ENCODE results near the gene ZC3H7B. TPM values are rescaled to one million over a fixed set of nuclear protein-coding genes. Genes with fewer than 3 reads are reported as not detected.

Gene ZC3H7B
- total RNA-seq, 2 donors from 2014 or later, result 41.2 to 41.7 TPM

- DNase-seq (ENCODE audit: low spot score) (no peak), ATAC-seq (ENCODE audit: insufficient number of reproducible peaks, low FRiP score, low read depth) (no peak)
- H3K27me3 ChIP-seq (replicated peaks; ENCODE audit: insufficient read depth), result no peaks in the 10 kb centered on the region
- H3K27ac ChIP-seq, result no peak overlapping the region
- H3K9me3 ChIP-seq, result no peaks in the 10 kb centered on the region
- no peak for TF ChIP-seq CTCF (IDR thresholded peaks at IDR 0.05)
- H3K36me3 ChIP-seq, result peaks cover 21% of the 10 kb centered on the region
- H3K4me3 ChIP-seq, result no peak overlapping the region
- H3K4me1 ChIP-seq (ENCODE audit: control insufficient read depth in 1 of 2, low read depth in 2 of 2), result no peaks in the 10 kb centered on the region
These were observed 57.6 kb downstream of the ZC3H7B start for GRCh38 chr22:41358927-41359326.

GRCh38 chr22:41359376-41359775 lies 58.1 kb downstream of the ZC3H7B start:
- H3K4me3 ChIP-seq, result no peak overlapping the region
- H3K4me1 ChIP-seq (ENCODE audit: control insufficient read depth in 1 of 2, low read depth in 2 of 2), result no peaks in the 10 kb centered on the region
- H3K9me3 ChIP-seq, result no peaks in the 10 kb centered on the region
- no peak overlapping the region for H3K27ac ChIP-seq
- TF ChIP-seq CTCF (IDR thresholded peaks at IDR 0.05), result no peak
- ATAC-seq (ENCODE audit: insufficient number of reproducible peaks, low FRiP score, low read depth) (no peak), DNase-seq (ENCODE audit: low spot score) (no peak)
- H3K27me3 ChIP-seq (replicated peaks; ENCODE audit: insufficient read depth), result no peaks in the 10 kb centered on the region
- H3K36me3 ChIP-seq, result peaks cover 21% of the 10 kb centered on the region

- ATAC-seq (ENCODE audit: insufficient number of reproducible peaks, low FRiP score, low read depth), result no peak
- Histone ChIP-seq H3K4me3 (no peak overlapping the region), H3K36me3 (peaks cover 16% of the 10 kb centered on the region), H3K4me1 (ENCODE audit: control insufficient read depth in 1 of 2, low read depth in 2 of 2) (no peaks in the 10 kb centered on the region), H3K27ac (no peak overlapping the region), H3K27me3 (replicated peaks; ENCODE audit: insufficient read depth) (no peaks in the 10 kb centered on the region), H3K9me3 (no peaks in the 10 kb centered on the region)
- TF ChIP-seq CTCF (IDR thresholded peaks at IDR 0.05), result no peak
- no peak for DNase-seq (ENCODE audit: low spot score)
These were observed 58.8 kb downstream of the ZC3H7B start for GRCh38 chr22:41360126-41360525.

- no peak for ATAC-seq (ENCODE audit: insufficient number of reproducible peaks, low FRiP score, low read depth)
- DNase-seq (ENCODE audit: low spot score), result no peak
- TF ChIP-seq CTCF (IDR thresholded peaks at IDR 0.05), result no peak
- Histone ChIP-seq H3K36me3 (peaks cover 8% of the 10 kb centered on the region), H3K27ac (no peak overlapping the region), H3K9me3 (no peaks in the 10 kb centered on the region), H3K4me1 (ENCODE audit: control insufficient read depth in 1 of 2, low read depth in 2 of 2) (peaks cover 3 to 4% of the 10 kb centered on the region in 2 donors), H3K27me3 (replicated peaks; ENCODE audit: insufficient read depth) (no peaks in the 10 kb centered on the region), H3K4me3 (no peak overlapping the region)
These were observed 60.5 kb downstream of the ZC3H7B start for GRCh38 chr22:41361716-41362310.

GRCh38 chr22:41362615-41363014 lies 61.3 kb downstream of the ZC3H7B start:
- ATAC-seq (ENCODE audit: insufficient number of reproducible peaks, low FRiP score, low read depth), result no peak
- no peak for TF ChIP-seq CTCF (IDR thresholded peaks at IDR 0.05)
- peaks cover 7% of the 10 kb centered on the region for H3K36me3 ChIP-seq
- H3K27me3 ChIP-seq (replicated peaks; ENCODE audit: insufficient read depth), result no peaks in the 10 kb centered on the region
- H3K4me1 ChIP-seq (ENCODE audit: control insufficient read depth in 1 of 2, low read depth in 2 of 2), result peaks cover 8 to 11% of the 10 kb centered on the region in 2 donors
- no peak overlapping the region for H3K27ac ChIP-seq
- H3K9me3 ChIP-seq, result no peaks in the 10 kb centered on the region
- no peak overlapping the region for H3K4me3 ChIP-seq
- DNase-seq (ENCODE audit: low spot score), result no peak
